ENCODE measurements around the gene GLUD1. TPM values are rescaled to one million over a fixed set of nuclear protein-coding genes. Genes with fewer than 3 reads are reported as not detected.
A peak's percentile ranks its signal among the peaks of the same experiment; 100 is the strongest.
"Not testable (repeated sequence)": the region's sequence is repeated elsewhere in the genome, so short reads cannot be mapped to it uniquely, and the experiment has no call there.

The GLUD1 gene
- total RNA-seq, 1 experiment from 2014 or later: 151 TPM

- Histone ChIP-seq H3K4me3 (ENCODE audit: insufficient read depth, low read depth, low read length) (no peak overlapping the region), H3K36me3 (replicated peaks; ENCODE audit: control insufficient read depth, insufficient read depth, low read length) (no peaks in the 10 kb centered on the region; the same call in 1 of the 2 replicates), H3K27me3 (ENCODE audit: control insufficient read depth, insufficient read depth, low read length) (no peaks in the 10 kb centered on the region)
- DNase-seq: no peak
Measured at GRCh38 chr10:87101996-87102395, 7.4 kb upstream of the GLUD1 start.

- peak overlapping the region; percentile 94 for H3K4me3 ChIP-seq (ENCODE audit: insufficient read depth, low read depth, low read length)
- DNase-seq: peak; percentile 84
- no peaks in the 10 kb centered on the region for H3K27me3 ChIP-seq (ENCODE audit: control insufficient read depth, insufficient read depth, low read length)
- H3K36me3 ChIP-seq (replicated peaks; ENCODE audit: control insufficient read depth, insufficient read depth, low read length): no peaks in the 10 kb centered on the region
Measured at GRCh38 chr10:87095236-87095945, 748 bp upstream of the GLUD1 start.

- no peaks in the 10 kb centered on the region for H3K27me3 ChIP-seq (ENCODE audit: control insufficient read depth, insufficient read depth, low read length)
- peak; percentile 80 for DNase-seq
- H3K4me3 ChIP-seq (ENCODE audit: insufficient read depth, low read depth, low read length): peak overlapping the region; percentile 68
- no peaks in the 10 kb centered on the region for H3K36me3 ChIP-seq (replicated peaks; ENCODE audit: control insufficient read depth, insufficient read depth, low read length)
Measured at GRCh38 chr10:87093632-87094372, 841 bp downstream of the GLUD1 start.

- no peaks in the 10 kb centered on the region for H3K36me3 ChIP-seq (replicated peaks; ENCODE audit: control insufficient read depth, insufficient read depth, low read length)
- DNase-seq: peak; percentile 66
- no peaks in the 10 kb centered on the region for H3K27me3 ChIP-seq (ENCODE audit: control insufficient read depth, insufficient read depth, low read length)
- peak overlapping the region; percentile 68 for H3K4me3 ChIP-seq (ENCODE audit: insufficient read depth, low read depth, low read length)
Measured at GRCh38 chr10:87092861-87093631, 1.6 kb downstream of the GLUD1 start.

GRCh38 chr10:87092376-87092860, 2.2 kb downstream of the GLUD1 start:
- Histone ChIP-seq H3K27me3 (ENCODE audit: control insufficient read depth, insufficient read depth, low read length) (no peaks in the 10 kb centered on the region), H3K36me3 (replicated peaks; ENCODE audit: control insufficient read depth, insufficient read depth, low read length) (no peaks in the 10 kb centered on the region), H3K4me3 (ENCODE audit: insufficient read depth, low read depth, low read length) (peak overlapping the region; percentile 68)
- no peak for DNase-seq

GRCh38 chr10:87090779-87091178, 3.9 kb downstream of the GLUD1 start:
- peaks cover 1% of the 10 kb centered on the region; the same call in 1 of the 2 replicates for H3K36me3 ChIP-seq (replicated peaks; ENCODE audit: control insufficient read depth, insufficient read depth, low read length)
- DNase-seq: no peak
- no peaks in the 10 kb centered on the region for H3K27me3 ChIP-seq (ENCODE audit: control insufficient read depth, insufficient read depth, low read length)
- no peak overlapping the region for H3K4me3 ChIP-seq (ENCODE audit: insufficient read depth, low read depth, low read length)

- no peak overlapping the region for H3K4me3 ChIP-seq (ENCODE audit: insufficient read depth, low read depth, low read length)
- H3K36me3 ChIP-seq (replicated peaks; ENCODE audit: control insufficient read depth, insufficient read depth, low read length): peaks cover 1% of the 10 kb centered on the region; the same call in 1 of the 2 replicates
- H3K27me3 ChIP-seq (ENCODE audit: control insufficient read depth, insufficient read depth, low read length): no peaks in the 10 kb centered on the region
- DNase-seq: no peak
Measured at GRCh38 chr10:87089746-87090145, 4.9 kb downstream of the GLUD1 start.

GRCh38 chr10:87085537-87085936, 9.1 kb downstream of the GLUD1 start:
- no peak for DNase-seq
- no peaks in the 10 kb centered on the region for H3K27me3 ChIP-seq (ENCODE audit: control insufficient read depth, insufficient read depth, low read length)
- peaks cover 1% of the 10 kb centered on the region; the same call in 1 of the 2 replicates for H3K36me3 ChIP-seq (replicated peaks; ENCODE audit: control insufficient read depth, insufficient read depth, low read length)
- no peak overlapping the region for H3K4me3 ChIP-seq (ENCODE audit: insufficient read depth, low read depth, low read length)

GRCh38 chr10:87084291-87084782, 10.3 kb downstream of the GLUD1 start:
- H3K36me3 ChIP-seq (replicated peaks; ENCODE audit: control insufficient read depth, insufficient read depth, low read length); DNase-seq; H3K27me3 ChIP-seq (ENCODE audit: control insufficient read depth, insufficient read depth, low read length); H3K4me3 ChIP-seq (ENCODE audit: insufficient read depth, low read depth, low read length): not testable (repeated sequence)

GRCh38 chr10:87083576-87084290, 10.9 kb downstream of the GLUD1 start:
- DNase-seq: not testable (repeated sequence)

GRCh38 chr10:87082219-87082618, 12.4 kb downstream of the GLUD1 start:
- DNase-seq; H3K4me3 ChIP-seq (ENCODE audit: insufficient read depth, low read depth, low read length): not testable (repeated sequence)

More at GRCh38 chr10:87083576-87084290, 10.9 kb downstream of the GLUD1 start:
- H3K36me3 ChIP-seq (replicated peaks; ENCODE audit: control insufficient read depth, insufficient read depth, low read length); H3K27me3 ChIP-seq (ENCODE audit: control insufficient read depth, insufficient read depth, low read length); H3K4me3 ChIP-seq (ENCODE audit: insufficient read depth, low read depth, low read length): not testable (repeated sequence)

GRCh38 chr10:87081574-87081973, 13.1 kb downstream of the GLUD1 start:
- DNase-seq; H3K4me3 ChIP-seq (ENCODE audit: insufficient read depth, low read depth, low read length); H3K36me3 ChIP-seq (replicated peaks; ENCODE audit: control insufficient read depth, insufficient read depth, low read length); H3K27me3 ChIP-seq (ENCODE audit: control insufficient read depth, insufficient read depth, low read length): not testable (repeated sequence)

More at GRCh38 chr10:87082219-87082618, 12.4 kb downstream of the GLUD1 start:
- not testable (repeated sequence) for H3K36me3 ChIP-seq (replicated peaks; ENCODE audit: control insufficient read depth, insufficient read depth, low read length); H3K27me3 ChIP-seq (ENCODE audit: control insufficient read depth, insufficient read depth, low read length)

GRCh38 chr10:87080621-87081020, 14.0 kb downstream of the GLUD1 start:
- not testable (repeated sequence) for H3K27me3 ChIP-seq (ENCODE audit: control insufficient read depth, insufficient read depth, low read length); DNase-seq; H3K36me3 ChIP-seq (replicated peaks; ENCODE audit: control insufficient read depth, insufficient read depth, low read length); H3K4me3 ChIP-seq (ENCODE audit: insufficient read depth, low read depth, low read length)

Measured in H7 (cell line).